Fibroblast of lung (primary cell): ENCODE data around the gene LRRC3B. TPM values are rescaled to one million over a fixed set of nuclear protein-coding genes. Genes with fewer than 3 reads are reported as not detected.

Source experiments
- DNase-seq, 2 donors: peaks; one replicate each; pipeline versions ENCODE4 v3.0.0 to v3.0.0-alpha.2; 2010; ENCODE audit warnings: low read depth in 2 of 2
- H2AFZ ChIP-seq: 2 replicates; pipeline ENCODE4 v1.5.1; 2012; ENCODE audit warnings: low read length, control low read depth, inconsistent platforms
- H3K27ac ChIP-seq: 2 replicates; pipeline ENCODE4 v1.5.1; 2011; ENCODE audit warnings: low read length, control low read depth; ENCODE audit not compliant: insufficient read depth
- H3K27me3 ChIP-seq: 2 replicates; pipeline ENCODE4 v1.5.1; 2011; ENCODE audit warnings: mild to moderate bottlenecking, low read length; ENCODE audit not compliant: control insufficient read depth, insufficient read depth
- H3K36me3 ChIP-seq: 2 replicates; pipeline ENCODE4 v1.5.1; 2011; ENCODE audit warnings: low read length; ENCODE audit not compliant: control insufficient read depth, insufficient read depth
- H3K4me1 ChIP-seq: 2 replicates; pipeline ENCODE4 v1.5.1; 2011; ENCODE audit warnings: low read length; ENCODE audit not compliant: control insufficient read depth, insufficient read depth; ENCODE audit errors: extremely low read depth
- H3K4me2 ChIP-seq: 2 replicates; pipeline ENCODE4 v1.5.1; 2011; ENCODE audit warnings: low read length, control low read depth; ENCODE audit not compliant: insufficient read depth; ENCODE audit errors: extremely low read depth
- H3K4me3 ChIP-seq, 4 experiments: fragments of 200-600 bp in 1 of 4; sonication (generic) in 1 of 4; replicated peaks in 1 of 4; 2 replicates each; pipeline ENCODE4 v1.5.1; 2011 to 2016; ENCODE audit warnings: low read length in 4 of 4, low read depth in 3 of 4, mild to moderate bottlenecking in 3 of 4, control low read depth in 2 of 4, inconsistent platforms in 1 of 4, mixed read lengths in 1 of 4; ENCODE audit not compliant: insufficient read depth in 1 of 4; ENCODE audit errors: control extremely low read depth in 1 of 4
- H3K79me2 ChIP-seq: 2 replicates; pipeline ENCODE4 v1.5.1; 2012; ENCODE audit warnings: mild to moderate bottlenecking, low read length, inconsistent platforms; ENCODE audit not compliant: control insufficient read depth, insufficient read depth
- H3K9ac ChIP-seq: 2 replicates; pipeline ENCODE4 v1.5.1; 2011; ENCODE audit warnings: mild to moderate bottlenecking, low read length, control low read depth; ENCODE audit not compliant: insufficient read depth
- H3K9me3 ChIP-seq: 2 replicates; pipeline ENCODE4 v1.5.1; 2012; ENCODE audit warnings: low read depth, low read length; ENCODE audit not compliant: control insufficient read depth, insufficient read depth
- H4K20me1 ChIP-seq: 2 replicates; pipeline ENCODE4 v1.5.1; 2011; ENCODE audit warnings: low read length; ENCODE audit not compliant: control insufficient read depth, insufficient read depth; ENCODE audit errors: extremely low read depth
- EZH2 ChIP-seq: IDR thresholded peaks from 2 replicates; pipeline ENCODE4 v1.5.1; 2012; ENCODE audit warnings: low read length, control low read depth, mild to moderate bottlenecking; ENCODE audit errors: missing control alignments
- polyA minus RNA-seq: library from RNA; depleted of rRNA, polyadenylated mRNA; stranded (reverse); fragments of >200 nt; gene quantifications from 2 replicates; pipeline ENCODE4 v1.2.3, GENCODE V29; 2011; ENCODE audit warnings: low replicate concordance
- polyA plus RNA-seq, 2 donors: library from polyadenylated mRNA; depleted of rRNA in 1 of 2; stranded (reverse) in 1 of 2; unstranded in 1 of 2; fragments of >200 nt; gene quantifications; 2 replicates each; pipeline ENCODE4 v1.2.1, GENCODE V29; 2011 to 2012; ENCODE audit warnings: missing spikeins in 1 of 2
- total RNA-seq: library from RNA; depleted of rRNA; stranded (reverse); fragments of >200 nt; gene quantifications from 2 replicates; pipeline ENCODE4 v1.2.1, GENCODE V29; 2014
- TF ChIP-seq, protein P1 (sequence below), 2 donors: IDR thresholded peaks in 1 of 2; conservative IDR thresholded peaks in 1 of 2; 1 replicate in 1 of 2; 2 replicates in 1 of 2; pipeline ENCODE4 v1.5.1; 2011 to 2012; ENCODE audit warnings: low read length in 2 of 2, control low read depth in 1 of 2, inconsistent platforms in 1 of 2, low read depth in 1 of 2, mild to moderate bottlenecking in 1 of 2

Gene LRRC3B, protein sequence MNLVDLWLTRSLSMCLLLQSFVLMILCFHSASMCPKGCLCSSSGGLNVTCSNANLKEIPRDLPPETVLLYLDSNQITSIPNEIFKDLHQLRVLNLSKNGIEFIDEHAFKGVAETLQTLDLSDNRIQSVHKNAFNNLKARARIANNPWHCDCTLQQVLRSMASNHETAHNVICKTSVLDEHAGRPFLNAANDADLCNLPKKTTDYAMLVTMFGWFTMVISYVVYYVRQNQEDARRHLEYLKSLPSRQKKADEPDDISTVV
- not detected in 2 replicates for total RNA-seq
- not detected in 2 replicates for polyA plus RNA-seq
- polyA plus RNA-seq (2012) = not detected in 2 replicates
- polyA minus RNA-seq = not detected in 2 replicates

DNA sequence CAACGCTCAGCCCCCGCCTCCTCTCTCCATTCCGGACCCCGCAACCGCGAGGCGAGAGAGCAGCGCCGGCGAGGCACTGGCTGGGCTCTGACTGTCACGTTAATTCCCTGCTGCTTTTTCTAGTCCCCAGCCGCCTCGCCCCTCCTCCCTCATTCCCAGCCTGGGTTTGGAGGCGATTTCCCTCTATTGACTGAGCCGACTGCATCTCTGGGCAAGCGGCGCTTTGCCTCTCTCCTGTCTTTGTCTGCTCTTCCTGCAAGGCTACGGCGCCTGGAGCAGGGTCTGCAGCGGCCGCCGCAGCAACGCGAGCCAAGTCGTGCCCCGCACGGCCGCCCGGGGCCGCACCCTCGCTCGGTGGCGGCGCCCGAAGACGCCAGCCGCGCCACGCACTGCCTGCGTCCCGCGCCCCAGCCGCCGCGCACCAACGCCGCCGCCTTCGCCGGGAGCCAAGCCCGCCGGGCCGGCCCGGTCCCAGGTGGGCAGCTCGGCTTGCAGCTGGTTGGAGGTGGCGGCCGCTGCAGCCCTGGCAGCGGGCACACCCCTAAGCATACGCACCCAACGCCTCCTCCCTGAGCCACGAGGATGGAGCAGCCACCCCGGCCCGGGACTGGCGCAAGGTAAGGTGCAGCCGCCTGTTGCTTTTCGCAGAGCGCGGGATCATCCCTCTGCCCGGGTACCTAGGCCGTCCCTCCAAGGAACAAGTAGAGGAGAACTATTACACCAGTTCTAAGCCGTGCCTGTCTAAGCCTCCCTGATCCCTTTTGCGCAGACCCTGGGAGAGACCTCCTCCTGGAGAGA lies at the start of gene LRRC3B:
TSS of gene LRRC3B (plus strand) at position 152 of the 798 bp plus-strand sequence. CDS start 86,901 bp downstream, outside the sequence.
- Histone ChIP-seq H3K4me3 (no peak within 1 kb of the TSS), H3K4me2 (no peak within 1 kb of the TSS), H2AFZ (no peak within 1 kb of the TSS)

DNA sequence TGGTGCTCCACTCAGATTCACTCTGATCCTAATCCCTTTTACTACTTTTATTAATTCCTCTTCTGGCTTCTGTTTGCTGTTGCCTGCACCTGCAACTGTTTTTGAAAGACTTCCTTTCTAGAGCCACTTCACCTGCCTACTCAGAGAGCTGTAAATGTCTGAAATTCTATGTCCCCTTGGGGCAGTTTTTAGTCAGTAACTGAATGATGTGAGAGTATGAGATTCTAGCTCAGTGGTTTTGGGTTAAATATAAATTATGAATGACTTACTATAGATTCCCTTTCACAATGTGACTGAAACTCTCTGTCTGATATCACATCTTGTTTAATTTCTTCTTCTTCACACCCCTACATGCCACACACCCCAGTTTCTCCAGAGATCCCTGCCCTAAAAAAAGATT lies 47.8 kb upstream of the LRRC3B start:
- no peak for DNase-seq
- no peaks in the 10 kb centered on the region for H4K20me1 ChIP-seq
- no peaks in the 10 kb centered on the region for H3K36me3 ChIP-seq
- no peaks in the 10 kb centered on the region for H3K9me3 ChIP-seq
- H3K9ac ChIP-seq = no peak overlapping the region
- TF ChIP-seq, protein P1, sequence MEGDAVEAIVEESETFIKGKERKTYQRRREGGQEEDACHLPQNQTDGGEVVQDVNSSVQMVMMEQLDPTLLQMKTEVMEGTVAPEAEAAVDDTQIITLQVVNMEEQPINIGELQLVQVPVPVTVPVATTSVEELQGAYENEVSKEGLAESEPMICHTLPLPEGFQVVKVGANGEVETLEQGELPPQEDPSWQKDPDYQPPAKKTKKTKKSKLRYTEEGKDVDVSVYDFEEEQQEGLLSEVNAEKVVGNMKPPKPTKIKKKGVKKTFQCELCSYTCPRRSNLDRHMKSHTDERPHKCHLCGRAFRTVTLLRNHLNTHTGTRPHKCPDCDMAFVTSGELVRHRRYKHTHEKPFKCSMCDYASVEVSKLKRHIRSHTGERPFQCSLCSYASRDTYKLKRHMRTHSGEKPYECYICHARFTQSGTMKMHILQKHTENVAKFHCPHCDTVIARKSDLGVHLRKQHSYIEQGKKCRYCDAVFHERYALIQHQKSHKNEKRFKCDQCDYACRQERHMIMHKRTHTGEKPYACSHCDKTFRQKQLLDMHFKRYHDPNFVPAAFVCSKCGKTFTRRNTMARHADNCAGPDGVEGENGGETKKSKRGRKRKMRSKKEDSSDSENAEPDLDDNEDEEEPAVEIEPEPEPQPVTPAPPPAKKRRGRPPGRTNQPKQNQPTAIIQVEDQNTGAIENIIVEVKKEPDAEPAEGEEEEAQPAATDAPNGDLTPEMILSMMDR (conservative IDR thresholded peaks at IDR 0.05 in 1 of 2, IDR thresholded peaks at IDR 0.05 in 1 of 2; ENCODE audit: low read depth in 1 of 2, low read length in 2 of 2) = no peak
- TF ChIP-seq EZH2 = no peak
- no peak overlapping the region for H2AFZ ChIP-seq
- H3K4me1 ChIP-seq = no peaks in the 10 kb centered on the region
- no peak overlapping the region for H3K27ac ChIP-seq
- H3K4me3 ChIP-seq = no peak overlapping the region
- H3K4me2 ChIP-seq = no peak overlapping the region
- no peaks in the 10 kb centered on the region for H3K27me3 ChIP-seq
- no peaks in the 10 kb centered on the region for H3K79me2 ChIP-seq

More for the DNA sequence above, at the start of gene LRRC3B:
- no peaks in the 10 kb centered on the region for H3K9me3 ChIP-seq
- H3K4me1 ChIP-seq = no peaks in the 10 kb centered on the region
- no peak within 1 kb of the TSS for H3K27ac ChIP-seq
- H3K36me3 ChIP-seq = no peaks in the 10 kb centered on the region
- no peaks in the 10 kb centered on the region for H3K27me3 ChIP-seq
- DNase-seq = no peak
- no peaks in the 10 kb centered on the region for H4K20me1 ChIP-seq
- H3K9ac ChIP-seq = no peak within 1 kb of the TSS
- H3K79me2 ChIP-seq = no peaks in the 10 kb centered on the region
- TF ChIP-seq, protein P1 (conservative IDR thresholded peaks at IDR 0.05 in 1 of 2, IDR thresholded peaks at IDR 0.05 in 1 of 2; ENCODE audit: low read depth in 1 of 2, low read length in 2 of 2) = no peak
- peak; percentile 6 for TF ChIP-seq EZH2

GRCh38 chr3:26579116-26579515 lies 43.5 kb upstream of the LRRC3B start:
- H3K27me3 ChIP-seq = no peaks in the 10 kb centered on the region
- no peaks in the 10 kb centered on the region for H3K36me3 ChIP-seq
- no peak overlapping the region for H2AFZ ChIP-seq
- H3K79me2 ChIP-seq = no peaks in the 10 kb centered on the region
- TF ChIP-seq EZH2 = no peak
- TF ChIP-seq, protein P1 (conservative IDR thresholded peaks at IDR 0.05 in 1 of 2, IDR thresholded peaks at IDR 0.05 in 1 of 2; ENCODE audit: low read depth in 1 of 2, low read length in 2 of 2) = no peak
- H3K4me3 ChIP-seq = no peak overlapping the region
- H3K4me1 ChIP-seq = no peaks in the 10 kb centered on the region
- no peak overlapping the region for H3K4me2 ChIP-seq
- no peaks in the 10 kb centered on the region for H4K20me1 ChIP-seq
- no peaks in the 10 kb centered on the region for H3K9me3 ChIP-seq
- H3K27ac ChIP-seq = no peak overlapping the region
- DNase-seq = no peak
- H3K9ac ChIP-seq = no peak overlapping the region
